GM21723 (cell line): ENCODE data around the gene DUX4.
"Not testable (repeated sequence)": the region's sequence is repeated elsewhere in the genome, so short reads cannot be mapped to it uniquely, and the experiment has no call there.

Experiments
- ATAC-seq: cut with Tn5 transposase; IDR thresholded peaks from one replicate; pipeline ENCODE4 v1.9.1; 2021; ENCODE audit warnings: mild to moderate bottlenecking, moderate library complexity; ENCODE audit not compliant: unreplicated experiment

Gene DUX4

DNA sequence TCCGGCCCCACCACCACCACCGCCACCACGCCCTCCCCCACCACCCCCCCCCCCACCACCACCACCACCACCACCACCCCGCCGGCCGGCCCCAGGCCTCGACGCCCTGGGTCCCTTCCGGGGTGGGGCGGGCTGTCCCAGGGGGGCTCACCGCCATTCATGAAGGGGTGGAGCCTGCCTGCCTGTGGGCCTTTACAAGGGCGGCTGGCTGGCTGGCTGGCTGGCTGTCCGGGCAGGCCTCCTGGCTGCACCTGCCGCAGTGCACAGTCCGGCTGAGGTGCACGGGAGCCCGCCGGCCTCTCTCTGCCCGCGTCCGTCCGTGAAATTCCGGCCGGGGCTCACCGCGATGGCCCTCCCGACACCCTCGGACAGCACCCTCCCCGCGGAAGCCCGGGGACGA lies at the start of gene DUX4:
Gene DUX4 (plus strand): TSS at position 347 of the 400 bp plus-strand sequence. CDS start 0 bp downstream, at position 347.
- not testable (repeated sequence) for ATAC-seq

DNA sequence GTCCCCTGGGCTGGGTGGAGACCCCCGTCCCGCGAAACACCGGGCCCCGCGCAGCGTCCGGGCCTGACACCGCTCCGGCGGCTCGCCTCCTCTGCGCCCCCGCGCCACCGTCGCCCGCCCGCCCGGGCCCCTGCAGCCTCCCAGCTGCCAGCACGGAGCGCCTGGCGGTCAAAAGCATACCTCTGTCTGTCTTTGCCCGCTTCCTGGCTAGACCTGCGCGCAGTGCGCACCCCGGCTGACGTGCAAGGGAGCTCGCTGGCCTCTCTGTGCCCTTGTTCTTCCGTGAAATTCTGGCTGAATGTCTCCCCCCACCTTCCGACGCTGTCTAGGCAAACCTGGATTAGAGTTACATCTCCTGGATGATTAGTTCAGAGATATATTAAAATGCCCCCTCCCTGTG lies 1.9 kb downstream of the DUX4 start:
- not testable (repeated sequence) for ATAC-seq

DNA sequence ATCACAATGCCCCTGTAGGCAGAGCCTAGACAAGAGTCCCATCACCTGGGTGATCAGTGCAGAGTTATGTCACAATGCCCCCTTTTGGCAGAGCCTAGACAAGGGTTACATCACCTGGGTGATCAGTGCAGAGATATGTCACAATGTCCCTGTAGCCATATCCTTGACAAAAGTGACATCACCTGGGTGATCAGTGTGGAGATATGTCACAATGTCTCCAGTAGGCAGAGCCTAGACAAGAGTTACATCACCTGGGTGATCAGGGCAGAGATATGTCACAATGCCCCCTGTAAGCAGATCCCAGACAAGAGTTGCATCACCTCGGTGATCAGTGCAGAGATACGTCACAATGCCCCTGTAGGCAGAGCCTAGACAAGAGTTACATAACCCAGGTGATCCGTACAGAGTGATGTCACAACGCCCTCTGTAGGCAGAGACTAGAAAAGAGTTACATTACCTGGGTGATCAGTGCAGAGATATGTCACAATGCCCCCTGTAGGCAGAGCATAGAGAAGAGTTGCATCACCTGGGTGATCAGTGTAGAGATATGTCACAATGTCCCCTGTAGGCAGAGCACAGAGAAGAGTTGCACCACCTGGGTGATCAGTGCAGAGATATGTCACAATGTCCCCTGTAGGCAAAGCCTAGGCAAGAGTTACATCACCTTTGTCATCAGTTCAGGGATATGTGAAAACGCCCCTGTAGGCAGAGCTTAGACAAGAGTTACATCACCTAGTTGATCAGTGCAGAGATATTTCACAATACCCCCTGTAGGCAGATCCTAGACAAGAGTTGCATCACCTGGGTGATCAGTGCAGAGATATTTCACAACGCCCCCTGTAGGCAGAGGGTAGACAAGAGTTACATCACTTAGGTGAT lies 4.4 kb downstream of the DUX4 start:
- not testable (repeated sequence) for ATAC-seq

DNA sequence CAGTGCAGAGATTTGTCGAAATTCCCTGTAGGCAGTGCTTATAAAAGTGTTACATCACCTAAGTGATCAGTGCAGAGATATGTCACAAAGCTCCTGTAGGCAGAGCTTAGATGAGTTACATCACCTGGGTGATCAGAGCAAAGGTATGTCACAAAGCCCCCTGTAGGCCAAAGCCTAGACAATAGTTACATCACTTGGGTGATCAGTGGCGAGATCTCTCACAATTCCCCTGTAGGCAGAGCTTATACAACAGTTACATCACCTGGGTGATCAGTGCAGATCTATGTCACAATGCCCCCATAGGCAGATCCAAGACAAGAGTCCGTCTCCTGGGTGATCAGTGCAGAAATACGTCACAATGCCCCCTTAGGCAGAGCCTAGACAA lies 5.0 kb downstream of the DUX4 start:
- not testable (repeated sequence) for ATAC-seq

DNA sequence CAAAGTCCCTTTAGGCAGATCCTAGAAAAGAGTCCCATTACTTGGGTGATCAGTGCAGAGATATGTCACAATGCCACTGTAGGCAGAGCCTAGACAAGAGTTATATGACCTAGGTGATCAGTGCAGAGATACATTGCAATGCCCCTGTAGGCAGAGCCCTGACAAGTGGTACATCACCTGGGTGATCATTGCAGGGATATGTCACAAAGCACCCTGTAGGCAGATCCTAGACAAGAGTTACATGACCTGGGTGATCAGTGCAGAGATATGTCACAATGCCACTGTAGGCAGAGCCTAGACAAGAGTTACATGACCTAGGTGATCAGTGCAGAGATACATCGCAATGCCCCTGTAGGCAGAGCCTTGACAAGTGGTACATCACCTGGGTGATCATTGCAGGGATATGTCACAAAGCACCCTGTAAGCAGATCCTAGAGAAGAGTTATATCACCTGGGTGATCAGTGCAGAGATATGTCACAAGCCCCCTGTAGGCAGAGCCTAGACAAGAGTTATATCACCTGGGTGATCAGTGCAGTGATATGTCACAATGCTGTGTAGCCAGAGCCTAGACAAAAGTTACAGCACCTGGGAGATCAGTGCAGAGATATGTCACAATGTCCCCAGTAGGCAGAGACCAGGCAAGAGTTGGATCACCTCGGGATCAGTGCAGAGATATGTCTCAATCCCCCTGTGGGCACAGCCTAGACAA lies 5.6 kb downstream of the DUX4 start:
- peak; percentile 66 for ATAC-seq

DNA sequence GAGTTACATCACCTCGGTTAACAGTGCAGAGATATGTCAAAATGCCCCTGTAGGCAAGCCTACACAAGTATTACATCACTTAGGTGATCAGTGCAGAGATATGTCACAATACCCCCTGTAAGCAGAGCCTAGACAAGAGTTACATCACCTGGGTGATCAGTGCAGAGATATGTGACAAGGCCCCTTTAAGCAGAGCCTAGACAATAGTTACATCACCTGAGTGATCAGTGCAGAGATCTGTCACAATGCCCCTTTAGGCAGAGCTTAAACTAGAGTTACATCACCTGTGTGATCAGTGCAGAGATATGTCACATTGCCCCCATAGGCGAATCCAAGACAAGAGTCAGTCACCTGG lies 6.1 kb downstream of the DUX4 start:
- peak; percentile 37 for ATAC-seq

DNA sequence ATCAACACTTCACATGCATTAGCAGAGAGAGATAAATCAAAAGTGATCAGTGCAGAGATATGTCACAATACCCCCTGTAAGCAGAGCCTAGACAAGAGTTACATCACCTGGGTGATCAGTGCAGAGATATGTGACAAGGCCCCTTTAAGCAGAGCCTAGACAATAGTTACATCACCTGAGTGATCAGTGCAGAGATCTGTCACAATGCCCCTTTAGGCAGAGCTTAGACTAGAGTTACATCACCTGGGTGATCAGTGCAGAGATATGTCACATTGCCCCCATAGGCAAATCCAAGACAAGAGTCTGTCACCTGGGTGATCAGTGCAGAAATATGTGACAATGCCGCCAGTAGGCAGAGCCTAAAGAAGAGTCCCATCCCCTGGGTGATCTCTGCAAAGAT lies 7.4 kb downstream of the DUX4 start:
- not testable (repeated sequence) for ATAC-seq

DNA sequence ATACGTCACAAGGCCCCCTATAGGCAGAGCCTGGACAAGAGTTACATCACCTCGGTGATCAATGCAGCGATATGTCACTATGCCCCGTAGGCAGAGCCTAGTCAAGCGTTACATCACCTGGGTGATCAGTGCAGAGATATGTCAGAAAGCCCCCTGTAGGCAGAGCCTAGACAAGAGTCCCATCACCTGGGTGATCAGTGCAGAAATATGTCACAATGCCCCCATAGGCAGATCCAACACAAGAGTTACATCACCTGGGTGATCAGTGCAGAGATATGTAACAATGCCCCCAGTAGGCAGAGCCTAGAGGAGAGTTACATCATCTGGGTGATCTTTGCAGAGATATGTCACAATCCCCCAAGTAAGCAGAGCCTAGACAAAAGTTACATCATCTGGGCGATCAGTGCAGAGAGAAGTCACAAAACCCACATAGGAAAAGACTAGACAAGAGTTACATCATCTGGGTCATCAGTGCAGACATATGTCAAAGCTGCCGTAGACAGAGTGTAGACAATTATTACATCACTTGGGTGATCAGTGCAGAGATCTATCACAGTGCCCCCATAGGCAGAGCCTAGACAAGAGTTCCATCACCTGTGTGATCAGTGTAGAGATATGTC lies 8.0 kb downstream of the DUX4 start:
- ATAC-seq = not testable (repeated sequence)

DNA sequence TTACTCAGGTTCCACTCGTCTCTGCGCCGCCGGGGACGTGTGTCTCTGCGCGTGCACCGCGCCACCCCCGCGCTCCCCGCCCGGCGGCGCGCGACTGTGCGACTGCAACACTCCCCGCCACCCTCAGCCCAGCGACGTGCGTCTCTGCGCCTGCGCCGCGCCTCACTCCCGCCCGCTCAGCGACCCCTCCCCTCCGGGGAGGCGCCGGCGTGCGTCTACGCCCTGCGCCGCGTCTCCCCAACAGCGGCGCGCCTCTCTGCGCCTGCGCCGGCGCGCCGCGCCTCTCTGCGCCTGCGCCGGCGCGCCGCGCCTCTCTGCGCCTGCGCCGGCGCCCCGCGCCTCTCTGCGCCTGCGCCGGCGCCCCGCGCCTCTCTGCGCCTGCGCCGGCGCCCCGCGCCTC lies 29.9 kb downstream of the DUX4 start:
- not testable (repeated sequence) for ATAC-seq
